GM12875 (cell line): ENCODE results near the gene PSME2.
A peak's percentile ranks its signal among the peaks of the same experiment; 100 is the strongest.

ENCODE experiments used
- H3K4me3 ChIP-seq: one replicate; pipeline ENCODE4 v1.5.1; 2011; ENCODE audit warnings: low read depth, low read length, control low read depth
- CTCF ChIP-seq: IDR thresholded peaks from 2 replicates; pipeline ENCODE4 v1.5.1; 2011; ENCODE audit warnings: low read depth, mild to moderate bottlenecking, control low read depth, inconsistent platforms, low read length, moderate library complexity, borderline replicate concordance; ENCODE audit not compliant: insufficient read depth

PSME2 gene

DNA sequence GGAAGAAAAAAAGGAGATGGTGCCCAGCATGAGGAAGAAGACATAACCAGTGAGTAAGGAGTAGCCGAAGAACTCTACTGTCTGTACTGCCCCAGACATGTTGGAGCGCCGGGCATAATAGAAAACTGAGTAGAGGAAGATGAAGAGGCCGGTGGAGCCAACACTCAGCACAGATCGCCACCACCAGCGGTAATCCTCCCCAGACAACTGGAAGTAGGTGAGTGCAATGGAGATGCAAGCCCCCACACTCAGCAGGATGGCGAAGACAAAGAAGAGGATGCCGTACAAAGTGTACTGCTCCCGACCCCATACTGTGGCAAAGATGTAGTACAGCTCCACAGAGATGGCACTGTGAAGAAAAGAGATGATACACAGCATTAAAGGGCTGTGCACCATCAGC is 43.0 kb upstream of the PSME2 start:
- TF ChIP-seq CTCF = no peak
- H3K4me3 ChIP-seq = no peak overlapping the region

- no peak overlapping the region for H3K4me3 ChIP-seq
- TF ChIP-seq CTCF = no peak
Observed at GRCh38 chr14:24189059-24189375, 42.6 kb upstream of the PSME2 start.

DNA sequence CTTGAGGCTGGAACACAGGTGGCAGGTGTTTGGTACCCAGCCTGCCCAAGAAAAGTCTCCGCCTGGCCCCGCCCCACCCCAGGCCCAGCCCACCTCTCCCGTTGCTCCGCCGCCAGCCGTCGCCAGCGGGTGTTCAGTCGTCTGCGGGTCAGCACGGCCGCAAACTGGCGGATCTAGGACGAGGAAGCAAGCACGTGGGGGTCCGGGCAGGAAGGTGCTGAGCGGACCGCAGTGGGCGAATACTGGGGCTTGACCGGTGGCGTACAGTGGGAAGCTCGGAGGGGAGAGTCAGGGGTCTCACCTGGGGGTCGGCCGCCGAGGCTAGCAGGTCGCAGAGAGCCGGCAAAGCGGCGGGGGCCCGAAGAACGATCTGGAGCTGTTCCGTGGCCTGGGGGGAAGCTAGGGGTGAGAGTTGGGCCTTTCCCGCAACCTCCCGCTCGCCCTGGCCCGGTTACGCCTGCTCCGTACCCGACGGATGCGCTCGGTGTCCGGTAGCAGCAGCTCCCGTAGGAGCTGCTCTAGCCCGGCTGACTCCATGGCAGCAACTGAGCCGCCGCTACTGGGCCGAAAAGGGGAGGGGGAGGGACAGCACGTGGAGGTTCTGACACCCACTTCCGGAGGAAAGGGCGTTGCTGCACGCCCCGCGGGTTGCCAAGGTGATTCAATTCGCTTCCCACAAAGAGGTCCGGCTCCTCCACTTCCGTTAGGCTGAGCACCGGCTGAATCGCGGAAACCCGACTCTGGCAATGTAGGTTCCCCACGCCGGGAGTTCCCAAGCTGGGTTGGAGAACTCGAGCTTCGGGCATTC is 42.0 kb upstream of the PSME2 start, which contains the start of gene IPO4:
TSS of gene IPO4 (minus strand) at position 566 of the 808 bp plus-strand sequence. CDS start at position 537, 29 bp downstream.
- H3K4me3 ChIP-seq = peak within 1 kb of the TSS; percentile 66
- no peak for TF ChIP-seq CTCF

DNA sequence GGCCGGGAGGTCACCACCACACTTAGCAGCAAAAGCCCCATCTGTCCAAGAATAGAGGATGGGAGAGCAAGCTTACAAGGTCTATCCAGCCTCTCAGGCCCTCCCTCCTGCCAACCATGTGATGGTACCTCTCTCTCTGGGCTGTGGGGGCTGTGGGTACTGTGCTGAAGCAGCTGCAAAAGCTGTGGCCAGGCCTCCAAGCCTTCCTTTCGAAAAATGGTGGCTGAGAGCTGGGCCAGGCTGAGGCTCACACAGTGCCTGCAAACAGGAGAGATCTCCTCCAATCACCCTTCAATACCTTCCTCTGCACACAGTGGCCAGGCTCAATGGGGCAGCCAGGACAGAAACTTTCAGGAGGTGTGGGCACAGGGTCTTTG is 41.1 kb upstream of the PSME2 start:
- no peak for TF ChIP-seq CTCF
- H3K4me3 ChIP-seq = peak overlapping the region; percentile 66

- TF ChIP-seq CTCF = no peak
- H3K4me3 ChIP-seq = no peak overlapping the region
Observed at GRCh38 chr14:24186831-24187538, 40.6 kb upstream of the PSME2 start.

- no peak overlapping the region for H3K4me3 ChIP-seq
- TF ChIP-seq CTCF = no peak
Observed at GRCh38 chr14:24185741-24186140, 39.3 kb upstream of the PSME2 start.

- no peak for TF ChIP-seq CTCF
- H3K4me3 ChIP-seq = no peak overlapping the region
Observed at GRCh38 chr14:24185026-24185425, 38.6 kb upstream of the PSME2 start.
